K562 (cell line): ENCODE results near the gene TRIM24. TPM values are rescaled to one million over a fixed set of nuclear protein-coding genes. Genes with fewer than 3 reads are reported as not detected.

Experiments used
- ATAC-seq: fragments of 200-7000 bp; cut with Tn5 transposase; 3 replicates; pipeline ENCODE4 v1.9.1; 2020; ENCODE audit warnings: moderate library complexity
- BruUV-seq: library from RNA; stranded (reverse); fragments of 400-500 nt; replicated peaks from 2 replicates; lab custom pipeline; 2021; lab: Mats Ljungman, UMichigan
- CTCF ChIA-PET: fragments of 300-600 bp; formaldehyde crosslinking; extraction: SDS; loops from one replicate; lab custom pipeline; 2021; ENCODE audit warnings: low intra/inter-chr PET ratio; lab: Yijun Ruan, JAX
- POLR2A ChIA-PET: fragments of 300-600, 350-650 bp; sonication (Branson Sonifier 250); formaldehyde crosslinking; extraction: SDS; loops from one replicate; lab custom pipeline; 2021; ENCODE audit warnings: antibody characterized with exemption, inconsistent platforms; lab: Yijun Ruan, JAX
- DNase-seq, 4 experiments: peaks; one replicate each; pipeline versions ENCODE4 v3.0.0 to v3.0.0-alpha.2; 2011 to 2018; ENCODE audit warnings: low spot score in 3 of 4, mixed read lengths in 3 of 4; ENCODE audit errors: extremely low read depth in 1 of 4
- FAIRE-seq: peaks from 2 replicates; lab custom pipeline; 2011; peaks lifted over from hg19 to GRCh38; lab: Jason Lieb, UNC
- H2AFZ ChIP-seq: 2 replicates; pipeline ENCODE4 v1.6.0; 2011; ENCODE audit warnings: low read depth, low read length, control low read depth, inconsistent platforms
- H3K27ac ChIP-seq: fragments of 200-600 bp; 3 replicates; pipeline ENCODE4 v1.8.0; 2011; ENCODE audit warnings: low read depth, mild to moderate bottlenecking, control low read depth, inconsistent platforms, low read length, moderate library complexity, mixed read lengths; ENCODE audit errors: extremely low read depth
- H3K27me3 ChIP-seq, 2 experiments: fragments of 300-600 bp in 1 of 2; 2 replicates in 1 of 2; 3 replicates in 1 of 2; pipeline versions ENCODE4 v1.6.0 to v1.8.0; 2011; ENCODE audit warnings: inconsistent platforms in 2 of 2, low read length in 2 of 2, mild to moderate bottlenecking in 1 of 2, mixed read lengths in 1 of 2, moderate library complexity in 1 of 2; ENCODE audit not compliant: control insufficient read depth in 2 of 2, insufficient read depth in 2 of 2
- H3K36me3 ChIP-seq: fragments of 300-600 bp; 3 replicates; pipeline ENCODE4 v1.8.0; 2011; ENCODE audit warnings: mild to moderate bottlenecking, low read length, inconsistent platforms; ENCODE audit not compliant: control insufficient read depth, insufficient read depth
- H3K4me1 ChIP-seq, 2 experiments: fragments of 200-600 bp in 1 of 2; replicated peaks in 1 of 2; 2 replicates in 1 of 2; 3 replicates in 1 of 2; pipeline versions ENCODE4 v1.5.1 to v1.8.0; 2011; ENCODE audit warnings: inconsistent platforms in 2 of 2, low read length in 2 of 2, mild to moderate bottlenecking in 1 of 2, mixed read lengths in 1 of 2, moderate library complexity in 1 of 2; ENCODE audit not compliant: control insufficient read depth in 2 of 2, insufficient read depth in 2 of 2
- H3K4me2 ChIP-seq: 2 replicates; pipeline ENCODE4 v1.6.1; 2011; ENCODE audit warnings: low read length, control low read depth, inconsistent platforms, mixed read lengths; ENCODE audit not compliant: insufficient read depth
- H3K4me3 ChIP-seq: fragments of 200-600 bp; sonication (generic), shearing (Covaris generic); 2 replicates; pipeline ENCODE4 v1.5.1; 2016; ENCODE audit warnings: control low read depth, inconsistent platforms
- H3K79me2 ChIP-seq: fragments of 200-600 bp; 3 replicates; pipeline ENCODE4 v1.8.0; 2011; ENCODE audit warnings: low read length, inconsistent platforms; ENCODE audit not compliant: control insufficient read depth, insufficient read depth
- H3K9ac ChIP-seq, 2 experiments: 2 replicates each; pipeline versions ENCODE4 v1.6.0 to v1.6.1; 2011; ENCODE audit warnings: low read depth in 2 of 2, low read length in 2 of 2, control low read depth in 1 of 2, inconsistent platforms in 1 of 2, mild to moderate bottlenecking in 1 of 2, mixed read lengths in 1 of 2; ENCODE audit not compliant: insufficient read depth in 1 of 2
- H3K9me1 ChIP-seq: one replicate; pipeline ENCODE4 v1.6.0; 2011; ENCODE audit warnings: inconsistent platforms, mild to moderate bottlenecking, low read length, moderate library complexity; ENCODE audit not compliant: control insufficient read depth, insufficient read depth
- H3K9me3 ChIP-seq: replicated peaks from 2 replicates; pipeline ENCODE4 v1.5.1; 2011; ENCODE audit warnings: low read depth, low read length, inconsistent platforms; ENCODE audit not compliant: control insufficient read depth, insufficient read depth
- H4K20me1 ChIP-seq: replicated peaks from 2 replicates; pipeline ENCODE4 v1.6.1; 2011; ENCODE audit warnings: low read length, inconsistent platforms, mixed read lengths; ENCODE audit not compliant: control insufficient read depth, insufficient read depth
- CEBPB ChIP-seq: fragments of 450-650 bp; IDR thresholded peaks from 2 replicates; pipeline ENCODE4 v1.6.1; 2016; ENCODE audit warnings: missing genetic modification characterization, missing compliant biosample characterization
- CEBPG ChIP-seq, 3 experiments: fragments of 200-800 bp in 1 of 3; sonication (Bioruptor generic) in 1 of 3; sonication (generic) in 1 of 3; formaldehyde crosslinking in 1 of 3; IDR thresholded peaks in 2 of 3; conservative IDR thresholded peaks in 1 of 3; 2 replicates each; pipeline versions ENCODE4 v1.6.1 to v1.8.0; 2016 to 2022; ENCODE audit warnings: missing compliant biosample characterization in 2 of 3, missing genetic modification characterization in 2 of 3, mild to moderate bottlenecking in 1 of 3, missing genetic modification reagents in 1 of 3
- DACH1 ChIP-seq: fragments of 450-650 bp; IDR thresholded peaks from 2 replicates; pipeline ENCODE4 v1.6.1; 2018; ENCODE audit not compliant: partially characterized antibody
- ETV5 ChIP-seq: sonication (generic); formaldehyde crosslinking; IDR thresholded peaks from 2 replicates; pipeline ENCODE4 v1.4.0; 2020; ENCODE audit warnings: low read depth, mild to moderate bottlenecking, missing genetic modification reagents
- MCM3 ChIP-seq: fragments of 450-650 bp; IDR thresholded peaks from 2 replicates; pipeline ENCODE4 v1.6.1; 2016
- MYC ChIP-seq, 2 experiments: fragments of 250-450 bp in 1 of 2; sonication (Bioruptor Pico) in 1 of 2; IDR thresholded peaks; 2 replicates each; pipeline versions ENCODE4 v1.5.1 to v1.6.1; 2012 to 2021; ENCODE audit warnings: low read depth in 2 of 2, borderline replicate concordance in 1 of 2, improper control_type of control experiment in 1 of 2, low read length in 1 of 2, mild to moderate bottlenecking in 1 of 2, moderate library complexity in 1 of 2
- RUNX1 ChIP-seq: sonication (generic); IDR thresholded peaks from 2 replicates; pipeline ENCODE4 v1.6.1; 2016; ENCODE audit warnings: antibody characterized with exemption, low read depth
- TBL1XR1 ChIP-seq, 2 experiments: IDR thresholded peaks; 2 replicates each; pipeline ENCODE4 v1.6.1; 2012; ENCODE audit warnings: improper control_type of control experiment in 2 of 2, low read length in 2 of 2, mild to moderate bottlenecking in 1 of 2
- TCF3 ChIP-seq: sonication (generic); formaldehyde crosslinking; IDR thresholded peaks from 2 replicates; pipeline ENCODE4 v1.4.0; 2020; ENCODE audit warnings: mild to moderate bottlenecking, missing genetic modification reagents
- ZEB2 ChIP-seq: fragments of 450-650 bp; IDR thresholded peaks from 2 replicates; pipeline ENCODE4 v1.6.1; 2016
- ZNF134 ChIP-seq: fragments of 250-450 bp; sonication (Bioruptor Pico); conservative IDR thresholded peaks from 2 replicates; pipeline ENCODE4 v1.4.0; 2020
- ZNF507 ChIP-seq: conservative IDR thresholded peaks from 2 replicates; pipeline ENCODE4 v1.6.1; 2017; ENCODE audit warnings: missing genetic modification characterization, missing compliant biosample characterization
- ZNF639 ChIP-seq, 2 experiments: fragments of 200-800 bp in 1 of 2; sonication (Bioruptor generic) in 1 of 2; sonication (generic) in 1 of 2; formaldehyde crosslinking in 1 of 2; IDR thresholded peaks in 1 of 2; conservative IDR thresholded peaks in 1 of 2; 2 replicates each; pipeline versions ENCODE4 v1.5.0 to v1.6.1; 2016 to 2020; ENCODE audit warnings: missing compliant biosample characterization in 1 of 2, missing genetic modification characterization in 1 of 2, missing genetic modification reagents in 1 of 2
- WGBS: fragments of 100-300 bp; shearing (Covaris generic); methylation state at CpG from one replicate; pipeline ENCODE4 v1.1.6; 2016; ENCODE audit warnings: low coverage, mixed read lengths; ENCODE audit not compliant: insufficient coverage; ENCODE audit errors: missing lambda C conversion rate; 5-methylcytosine and 5-hydroxymethylcytosine counted together
- in situ Hi-C: fragments of 300-500 bp; cut with MboI; formaldehyde crosslinking; loops from 4 replicates; pipeline ENCODE4 v1.15.0; 2018; ENCODE audit warnings: inconsistent platforms, mixed read lengths
- intact Hi-C: fragments of 100-400 bp; cut with micrococcal nuclease; formaldehyde crosslinking; loops from 2 replicates; pipeline ENCODE4 v1.14.2; 2022
- polyA plus RNA-seq, 8 experiments: library from polyadenylated mRNA; depleted of rRNA in 4 of 8; stranded (reverse) in 5 of 8; unstranded in 3 of 8; fragments of >200 nt; fragmentation: Nextera tagmentation in 2 of 8; fragmentation: Illumina TruSeq in 1 of 8; extraction: Ambion mirVana in 2 of 8; extraction: Trizol in 1 of 8; gene quantifications; 2 replicates each; pipeline versions ENCODE4 v1.2.1 to v1.2.3, GENCODE V29; 2011 to 2014; ENCODE audit warnings: inconsistent platforms in 1 of 8, missing spikeins in 1 of 8
- total RNA-seq, 7 experiments: library from RNA; depleted of rRNA in 6 of 7; stranded (reverse); fragments of >200 nt in 6 of 7; fragmentation: Illumina TruSeq in 2 of 7; extraction: Trizol in 2 of 7; gene quantifications; 2 replicates each; pipeline versions ENCODE4 v1.2.1 to v1.2.3, GENCODE V29; 2011 to 2021; ENCODE audit warnings: low replicate concordance in 1 of 7
- TF ChIP-seq, protein P1 (sequence below): fragments of 250-450 bp; sonication (Bioruptor Pico); IDR thresholded peaks from 2 replicates; pipeline ENCODE4 v1.4.0; 2020; ENCODE audit warnings: borderline replicate concordance

The TRIM24 gene
- total and polyA plus RNA-seq, 9 of the 15 experiments (the other 6 are each of a cell fraction or from before 2014, with no cell fraction given): 13.4 to 74.0 (median 41.7) TPM

DNA sequence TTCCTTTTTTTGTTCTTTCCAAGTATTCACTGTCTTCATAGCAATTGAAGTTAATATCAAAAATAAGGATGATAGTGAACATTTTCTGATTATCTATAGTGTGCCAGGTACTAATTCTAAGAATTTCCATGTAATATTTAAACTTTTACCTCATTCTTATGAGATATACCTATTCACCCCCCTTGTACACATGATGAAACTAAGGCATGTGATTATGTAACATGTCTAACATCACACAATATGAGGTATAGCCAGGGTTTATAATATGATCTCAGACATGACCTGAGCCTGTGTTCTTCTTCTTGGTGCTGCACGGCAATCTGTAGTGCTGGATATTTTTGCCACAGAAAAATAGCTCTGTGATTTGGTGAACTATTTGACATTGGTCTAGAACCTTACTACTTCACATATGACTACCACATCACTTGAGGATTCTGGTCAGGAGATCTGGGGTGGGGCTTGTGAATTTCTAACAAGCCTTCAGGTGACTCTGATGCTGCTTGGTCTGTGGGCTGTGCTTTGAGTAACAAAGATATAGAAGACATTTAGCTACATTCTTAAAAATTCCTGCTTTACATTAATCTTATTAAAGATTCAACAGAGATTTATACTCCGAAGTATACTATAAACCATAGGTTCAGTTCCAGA, 79.1 kb downstream of the TRIM24 start:
- in situ Hi-C loops: no loop called here
- CTCF ChIA-PET: no interaction called here
- BruUV-seq: no TSS peak

GRCh38 chr7:138542183-138542582, 82.1 kb downstream of the TRIM24 start:
- H3K4me3 ChIP-seq: no peak overlapping the region
- H3K4me1 ChIP-seq: no peaks in the 10 kb centered on the region
- TF ChIP-seq RUNX1 (no peak), TCF3 (no peak), MYC (IDR thresholded peaks at IDR 0.05; ENCODE audit: low read depth, low read length) (no peak), MYC (CRISPR knock-in tag; IDR thresholded peaks at IDR 0.05; ENCODE audit: borderline replicate concordance, low read depth) (no peak), ZNF507 (tag) (no peak), ZEB2 (no peak), ETV5 (no peak), DACH1 (no peak), TBL1XR1 (IDR thresholded peaks at IDR 0.05; ENCODE audit: low read length in 2 of 2) (no peak), MCM3 (no peak), ZNF639 (CRISPR knock-in tag; conservative IDR thresholded peaks at IDR 0.05 in 1 of 2, IDR thresholded peaks at IDR 0.05 in 1 of 2) (no peak)
- TF ChIP-seq, protein P1, sequence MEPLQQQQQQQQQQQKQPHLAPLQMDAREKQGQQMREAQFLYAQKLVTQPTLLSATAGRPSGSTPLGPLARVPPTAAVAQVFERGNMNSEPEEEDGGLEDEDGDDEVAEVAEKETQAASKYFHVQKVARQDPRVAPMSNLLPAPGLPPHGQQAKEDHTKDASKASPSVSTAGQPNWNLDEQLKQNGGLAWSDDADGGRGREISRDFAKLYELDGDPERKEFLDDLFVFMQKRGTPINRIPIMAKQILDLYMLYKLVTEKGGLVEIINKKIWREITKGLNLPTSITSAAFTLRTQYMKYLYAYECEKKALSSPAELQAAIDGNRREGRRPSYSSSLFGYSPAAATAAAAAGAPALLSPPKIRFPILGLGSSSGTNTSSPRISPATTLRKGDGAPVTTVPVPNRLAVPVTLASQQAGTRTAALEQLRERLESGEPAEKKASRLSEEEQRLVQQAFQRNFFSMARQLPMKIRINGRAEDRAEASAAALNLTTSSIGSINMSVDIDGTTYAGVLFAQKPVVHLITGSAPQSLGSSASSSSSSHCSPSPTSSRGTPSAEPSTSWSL (CRISPR knock-in tag): no peak
- no peaks in the 10 kb centered on the region for H4K20me1 ChIP-seq
- DNase-seq: no peak
- intact Hi-C loops (no loop called here), in situ Hi-C loops (no loop called here)
- H3K36me3 ChIP-seq: peaks cover 89% of the 10 kb centered on the region
- H3K27me3 ChIP-seq: no peaks in the 10 kb centered on the region
- ChIA-PET POLR2A (interaction anchor here (1.0 kb wide), 1 partner anchor 10 kb away, joined by 5 read pairs; no protein-coding TSS in a partner anchor), CTCF (no interaction called here)
- 91% methylated on average over 2 of the region's 2 CpGs for WGBS
- no peaks in the 10 kb centered on the region for H3K9me1 ChIP-seq
- H2AFZ ChIP-seq: no peak overlapping the region
- no TSS peak for BruUV-seq
- H3K9ac ChIP-seq: no peak overlapping the region
- H3K9me3 ChIP-seq: no peaks in the 10 kb centered on the region
- ATAC-seq: no peak
- no peak overlapping the region for H3K27ac ChIP-seq
- no peak for FAIRE-seq
- H3K4me2 ChIP-seq: no peak overlapping the region
- peaks cover 5% of the 10 kb centered on the region; the same call in 1 of the 3 replicates for H3K79me2 ChIP-seq

More for the DNA sequence above, 79.1 kb downstream of the TRIM24 start:
- H4K20me1 ChIP-seq: no peaks in the 10 kb centered on the region
- peaks cover 60% of the 10 kb centered on the region for H3K36me3 ChIP-seq
- no peak overlapping the region for H2AFZ ChIP-seq
- H3K79me2 ChIP-seq: peaks cover 4% of the 10 kb centered on the region; the same call in 1 of the 3 replicates
- no peak overlapping the region for H3K27ac ChIP-seq
- H3K9ac ChIP-seq: no peak overlapping the region
- FAIRE-seq: no peak
- peak; percentile 46; the same call in 1 of the 2 replicates for TF ChIP-seq CEBPB
- TF ChIP-seq CEBPG (CRISPR knock-in tag; IDR thresholded peaks at IDR 0.05): no peak
- peak in 1 of 2 experiments; percentile 53; a peak in 1 of 4 replicates for TF ChIP-seq CEBPG (tag; conservative IDR thresholded peaks at IDR 0.05 in 1 of 2, IDR thresholded peaks at IDR 0.05 in 1 of 2)
- no peak for TF ChIP-seq ZNF134
- no peaks in the 10 kb centered on the region for H3K9me3 ChIP-seq
- intact Hi-C loops: no loop called here
- H3K4me3 ChIP-seq: no peak overlapping the region
- POLR2A ChIA-PET: interaction anchor here (0.6 kb wide), 1 partner anchor 22 kb away, joined by 3 read pairs; no protein-coding TSS in a partner anchor
- ATAC-seq: no peak
- H3K9me1 ChIP-seq: no peaks in the 10 kb centered on the region
- H3K4me1 ChIP-seq: no peaks in the 10 kb centered on the region
- 95% methylated on average over 2 of the region's 2 CpGs for WGBS
- no peak for DNase-seq
- H3K4me2 ChIP-seq: no peak overlapping the region
- H3K27me3 ChIP-seq: no peaks in the 10 kb centered on the region
